Fibroblast of pulmonary artery (primary cell): ENCODE results near the gene CELSR1.

ENCODE experiments used
- DNase-seq: peaks from one replicate; pipeline ENCODE4 v3.0.0-alpha.2; 2010; ENCODE audit warnings: low read depth
- H3K4me3 ChIP-seq: replicated peaks from 2 replicates; pipeline ENCODE4 v1.5.1; 2011; ENCODE audit warnings: low read depth, mild to moderate bottlenecking, control low read depth, low read length, moderate library complexity
- CTCF ChIP-seq: IDR thresholded peaks from 2 replicates; pipeline ENCODE4 v1.5.1; 2011; ENCODE audit warnings: mild to moderate bottlenecking, control low read depth, low read length, inconsistent platforms; ENCODE audit errors: missing control alignments

CELSR1 gene

GRCh38 chr22:46337870-46338269, 199.6 kb downstream of the CELSR1 start:
- TF ChIP-seq CTCF = no peak
- H3K4me3 ChIP-seq = no peak overlapping the region
- no peak for DNase-seq

GRCh38 chr22:46336119-46337078, 201.0 kb downstream of the CELSR1 start:
- peak overlapping the region; percentile 88 for H3K4me3 ChIP-seq
- DNase-seq = peak; percentile 15
- TF ChIP-seq CTCF = no peak

- H3K4me3 ChIP-seq = peak within 1 kb of the TSS; percentile 88
- no peak for TF ChIP-seq CTCF
- DNase-seq = peak; percentile 89
These were observed 202.0 kb downstream of the CELSR1 start, which contains the start of gene TRMU for GRCh38 chr22:46335201-46336118. Gene TRMU (plus strand): TSS chr22:46335714. CDS start chr22:46335765, 51 bp downstream.

GRCh38 chr22:46331496-46331895, 205.9 kb downstream of the CELSR1 start:
- DNase-seq = no peak
- no peak overlapping the region for H3K4me3 ChIP-seq
- no peak for TF ChIP-seq CTCF

GRCh38 chr22:46330426-46330825, 207.0 kb downstream of the CELSR1 start:
- no peak overlapping the region for H3K4me3 ChIP-seq
- no peak for DNase-seq
- TF ChIP-seq CTCF = no peak

GRCh38 chr22:46329616-46330015, 207.8 kb downstream of the CELSR1 start:
- no peak overlapping the region for H3K4me3 ChIP-seq
- TF ChIP-seq CTCF = no peak
- no peak for DNase-seq
